Activated CD4-positive, alpha-beta T cell treated with anti-CD3 and anti-CD28 coated beads, Interleukin-2, Interleukin-6, amounts not matched to agents 100 ng/mL and 50 ng/mL, durations not matched to agents 16 hours and 8 hours (primary cell): ENCODE results near the gene CTAGE15.
"Not testable (repeated sequence)": the region's sequence is repeated elsewhere in the genome, so short reads cannot be mapped to it uniquely, and the experiment has no call there.

Experiments used
- DNase-seq: peaks from one replicate; pipeline ENCODE4 v3.0.0-alpha.2; 2020

CTAGE15 gene, protein sequence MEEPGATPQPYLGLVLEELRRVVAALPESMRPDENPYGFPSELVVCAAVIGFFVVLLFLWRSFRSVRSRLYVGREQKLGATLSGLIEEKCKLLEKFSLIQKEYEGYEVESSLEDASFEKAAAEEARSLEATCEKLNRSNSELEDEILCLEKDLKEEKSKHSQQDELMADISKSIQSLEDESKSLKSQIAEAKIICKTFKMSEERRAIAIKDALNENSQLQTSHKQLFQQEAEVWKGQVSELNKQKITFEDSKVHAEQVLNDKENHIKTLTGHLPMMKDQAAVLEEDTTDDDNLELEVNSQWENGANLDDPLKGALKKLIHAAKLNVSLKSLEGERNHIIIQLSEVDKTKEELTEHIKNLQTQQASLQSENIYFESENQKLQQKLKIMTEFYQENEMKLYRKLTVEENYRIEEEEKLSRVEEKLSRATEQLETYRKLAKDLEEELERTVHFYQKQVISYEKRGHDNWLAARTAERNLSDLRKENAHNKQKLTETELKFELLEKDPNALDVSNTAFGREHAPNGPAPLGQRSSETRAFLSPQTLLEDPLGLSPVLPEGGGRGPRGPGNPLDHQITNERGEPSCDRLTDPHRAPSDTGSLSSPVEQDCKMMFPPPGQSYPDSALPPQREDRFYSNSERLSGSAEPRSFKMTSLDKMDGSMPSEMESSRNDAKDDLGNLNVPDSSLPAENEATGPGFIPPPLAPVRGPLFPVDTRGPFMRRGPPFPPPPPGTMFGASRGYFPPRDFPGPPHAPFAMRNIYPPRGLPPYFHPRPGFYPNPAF

GRCh38 chr7:143571501-143571900 is at the start of gene CTAGE15:
Gene CTAGE15 (plus strand): TSS chr7:143571801. CDS start chr7:143571818, 17 bp downstream.
- DNase-seq: not testable (repeated sequence)

DNA sequence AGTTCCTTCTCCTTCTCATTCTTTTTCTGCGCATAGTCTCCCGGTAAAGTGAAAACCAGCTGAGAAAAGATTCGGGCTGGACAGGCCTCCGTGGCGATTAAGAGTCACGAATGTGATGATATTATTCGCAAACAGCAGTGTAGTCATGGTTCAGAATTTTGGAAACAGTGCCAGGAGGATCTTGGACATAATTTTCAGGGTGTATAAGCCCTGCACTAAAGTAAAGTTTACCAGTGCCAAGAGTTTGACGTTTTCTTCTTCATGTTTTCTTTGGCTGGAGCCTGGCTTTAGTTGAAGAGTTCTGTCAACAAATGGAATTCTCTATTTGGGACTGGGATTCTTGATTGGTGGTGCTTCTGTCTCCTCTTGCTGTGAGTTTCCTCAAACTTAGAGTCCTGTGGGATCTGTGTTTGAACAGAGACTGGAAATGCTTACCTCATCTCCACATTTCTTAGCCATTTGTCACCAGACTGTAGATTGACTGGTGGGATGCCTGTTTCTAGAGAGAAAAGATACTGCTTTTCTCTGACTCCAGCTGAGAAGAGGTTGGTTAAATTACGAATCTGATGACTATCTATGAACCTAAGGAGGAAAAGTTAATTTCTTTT is 49.2 kb upstream of the CTAGE15 start:
- not testable (repeated sequence) for DNase-seq

DNA sequence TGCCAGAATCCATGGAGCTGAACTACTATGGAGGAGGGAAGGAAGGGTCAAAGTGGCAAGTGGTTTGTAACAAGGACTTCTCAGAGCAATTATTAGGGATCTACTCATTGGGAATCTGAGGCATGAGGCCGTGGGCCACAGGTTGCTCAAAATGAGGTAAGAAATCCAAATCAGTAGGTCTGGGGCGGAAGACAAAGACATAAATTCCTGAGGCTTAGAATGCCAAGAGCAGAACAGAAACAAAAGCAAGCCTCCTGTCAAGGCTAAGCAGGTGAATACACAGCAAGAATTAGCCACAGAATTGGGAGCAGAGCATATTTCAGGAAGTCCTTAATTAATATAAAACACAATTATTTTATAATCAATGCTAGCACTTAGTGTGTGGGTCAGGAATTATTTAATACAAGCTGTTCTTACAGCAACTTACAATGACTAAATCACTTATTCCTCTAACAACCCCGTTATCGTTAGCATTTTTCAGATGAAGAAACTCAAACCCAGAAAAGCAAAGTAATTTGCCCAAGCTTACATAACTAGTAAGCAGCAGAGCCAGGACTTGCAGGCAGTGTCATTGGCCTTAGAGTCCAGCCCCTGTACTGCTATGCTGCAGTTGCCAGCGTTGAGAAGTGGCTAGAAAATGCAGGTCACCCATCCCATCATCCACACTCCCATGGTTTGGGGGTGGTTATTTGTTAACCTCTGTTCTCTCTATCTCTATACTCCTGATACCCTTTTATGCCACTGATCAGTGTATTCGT is 40.3 kb upstream of the CTAGE15 start:
- not testable (repeated sequence) for DNase-seq

DNA sequence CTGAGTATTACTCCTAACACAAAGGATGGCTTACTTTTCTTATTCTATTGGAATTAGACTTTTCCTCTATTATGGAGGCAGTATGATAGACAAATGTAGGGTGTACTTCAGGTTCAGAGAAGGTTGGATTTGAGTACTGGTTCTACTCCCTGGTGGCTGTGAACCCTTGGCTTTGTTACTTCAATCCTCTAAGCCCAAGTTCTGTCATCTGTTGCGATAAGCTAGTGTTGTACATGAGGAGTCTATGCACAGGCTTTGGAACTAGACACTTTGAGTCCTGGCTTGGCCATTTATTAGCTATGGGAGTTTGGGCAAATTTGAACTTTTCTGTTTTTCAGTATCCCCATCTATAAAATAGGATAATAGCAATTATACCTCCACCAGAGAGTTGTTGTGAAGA is 39.7 kb upstream of the CTAGE15 start:
- not testable (repeated sequence) for DNase-seq

GRCh38 chr7:143533213-143533839 is 38.3 kb upstream of the CTAGE15 start:
- DNase-seq: not testable (repeated sequence)

- not testable (repeated sequence) for DNase-seq
Measured at GRCh38 chr7:143536443-143536842, 35.2 kb upstream of the CTAGE15 start.

GRCh38 chr7:143543288-143544038 is 28.1 kb upstream of the CTAGE15 start:
- DNase-seq: not testable (repeated sequence)

DNA sequence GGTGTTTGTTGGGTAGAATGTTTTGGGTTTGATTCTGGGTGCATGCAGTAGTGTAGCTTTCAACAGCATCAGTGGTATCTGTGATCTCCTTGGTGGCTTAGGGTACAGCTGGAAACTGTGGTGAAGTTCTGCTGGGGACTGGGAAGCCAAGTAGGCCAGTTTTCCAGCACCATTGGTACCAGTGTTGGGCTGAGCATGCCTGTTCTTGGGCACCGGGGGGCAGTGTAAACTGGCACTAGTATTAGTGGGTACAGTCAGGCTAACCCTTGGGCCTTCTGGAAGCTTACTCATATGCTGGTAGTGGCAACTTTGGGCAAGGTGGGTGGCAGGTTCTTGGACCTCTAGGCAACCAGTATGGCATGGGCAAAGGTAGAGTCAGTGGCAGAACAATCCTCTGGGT is 15.6 kb upstream of the CTAGE15 start:
- DNase-seq: not testable (repeated sequence)

- not testable (repeated sequence) for DNase-seq
Measured at GRCh38 chr7:143563306-143563705, 8.3 kb upstream of the CTAGE15 start.

GRCh38 chr7:143566001-143566400 is 5.6 kb upstream of the CTAGE15 start:
- DNase-seq: not testable (repeated sequence)

- DNase-seq: not testable (repeated sequence)
Measured at GRCh38 chr7:143588183-143588582, 16.6 kb downstream of the CTAGE15 start.

DNA sequence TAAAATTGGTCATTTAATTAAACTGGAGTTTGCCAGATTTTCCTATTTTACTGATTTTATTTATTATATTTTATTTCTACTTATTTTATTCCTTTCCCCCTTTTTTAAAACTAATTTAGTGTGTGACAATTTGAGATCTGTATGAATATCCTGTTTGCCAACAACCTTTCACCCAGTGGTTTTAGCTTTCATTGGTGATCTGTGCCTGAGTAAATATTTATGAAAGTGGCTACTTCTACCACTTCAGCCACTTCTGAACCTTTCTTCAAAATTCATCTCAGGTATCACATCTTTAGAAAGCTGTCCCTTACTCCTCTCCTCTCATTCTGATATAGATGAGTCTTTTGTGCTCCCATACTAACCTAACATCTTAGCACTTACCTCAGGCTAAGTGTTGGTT is 18.3 kb downstream of the CTAGE15 start:
- DNase-seq: not testable (repeated sequence)

- not testable (repeated sequence) for DNase-seq
Measured at GRCh38 chr7:143598086-143598485, 26.5 kb downstream of the CTAGE15 start.

DNA sequence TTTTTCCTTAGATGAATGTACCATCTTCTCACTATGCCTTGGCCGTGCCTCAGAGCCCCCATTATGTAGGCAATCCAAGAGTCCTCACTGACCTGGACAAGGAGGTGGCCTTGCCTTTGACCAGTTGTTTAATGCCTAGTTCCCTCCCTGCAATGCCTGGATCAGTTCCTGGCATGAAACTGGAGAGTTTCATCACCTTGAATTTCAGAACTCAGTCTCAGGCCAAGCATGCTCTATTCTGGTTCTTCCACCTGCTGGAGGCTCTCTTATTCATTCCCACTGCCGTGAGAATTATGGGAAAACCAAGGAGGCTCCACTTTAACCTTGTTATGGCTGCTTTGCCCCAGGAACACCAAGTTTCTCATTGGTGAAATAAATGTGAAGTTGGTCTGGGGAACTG is 31.9 kb downstream of the CTAGE15 start:
- DNase-seq: not testable (repeated sequence)

DNA sequence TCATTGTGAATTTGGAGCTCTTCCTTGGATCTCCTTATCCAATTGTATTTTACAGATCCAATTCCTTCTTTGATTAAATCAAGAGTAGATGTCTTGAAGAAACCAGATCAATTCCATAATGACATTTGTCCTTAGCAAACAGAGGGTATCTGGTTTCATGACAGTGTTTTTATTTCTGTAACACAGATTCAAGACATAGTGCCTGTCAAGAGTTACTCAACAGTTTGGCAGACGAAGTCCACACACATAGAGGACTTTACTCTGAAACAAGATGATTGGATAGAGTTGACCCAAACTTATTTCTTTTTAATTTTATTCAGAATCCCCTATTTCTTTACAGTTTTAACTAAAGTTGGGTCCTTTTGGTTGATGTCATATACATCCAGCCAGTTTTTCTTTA is 34.5 kb downstream of the CTAGE15 start:
- DNase-seq: not testable (repeated sequence)

DNA sequence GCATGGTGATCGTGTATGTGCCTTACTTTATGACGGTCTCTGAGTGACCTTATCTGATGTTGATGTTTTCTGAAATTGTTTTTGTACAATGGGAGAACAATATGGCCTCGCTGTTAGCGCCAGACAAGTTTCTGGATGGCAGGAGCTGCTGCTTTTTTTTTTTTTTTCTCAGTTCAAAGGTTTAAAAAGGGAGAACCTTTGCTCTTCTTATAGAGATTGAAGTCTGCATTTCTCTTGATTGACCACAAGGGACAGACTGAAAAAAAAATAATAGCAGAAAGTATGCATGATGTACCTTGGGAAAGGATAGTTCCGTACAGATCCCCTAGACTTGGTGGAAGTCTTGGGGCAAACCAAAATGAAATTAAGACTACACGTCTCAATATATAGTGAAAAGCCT is 43.9 kb downstream of the CTAGE15 start:
- DNase-seq: not testable (repeated sequence)

GRCh38 chr7:143617204-143617603 is 45.6 kb downstream of the CTAGE15 start:
- DNase-seq: not testable (repeated sequence)

GRCh38 chr7:143620058-143620457 is 48.5 kb downstream of the CTAGE15 start:
- DNase-seq: not testable (repeated sequence)

GRCh38 chr7:143620646-143621045 is 49.0 kb downstream of the CTAGE15 start, which contains the start of gene TCAF2:
Gene TCAF2 (plus strand): TSS chr7:143620974.
- DNase-seq: not testable (repeated sequence)

- DNase-seq: not testable (repeated sequence)
Measured at GRCh38 chr7:143621175-143621574, 49.6 kb downstream of the CTAGE15 start.

GRCh38 chr7:143622130-143622529 is 50.5 kb downstream of the CTAGE15 start:
- not testable (repeated sequence) for DNase-seq
